Stimulated activated CD8-positive, alpha-beta memory T cell treated with anti-CD3 and anti-CD28 coated beads, Interleukin-12 subunit alpha, Interleukin-12 subunit beta, amount 100 ng/mL, for 1 hour (primary cell): ENCODE measurements around the gene ACOT11.

Experiments used
- DNase-seq: peaks from one replicate; pipeline ENCODE4 v3.0.0-alpha.2; 2020; ENCODE audit warnings: low read depth

Gene ACOT11

DNA sequence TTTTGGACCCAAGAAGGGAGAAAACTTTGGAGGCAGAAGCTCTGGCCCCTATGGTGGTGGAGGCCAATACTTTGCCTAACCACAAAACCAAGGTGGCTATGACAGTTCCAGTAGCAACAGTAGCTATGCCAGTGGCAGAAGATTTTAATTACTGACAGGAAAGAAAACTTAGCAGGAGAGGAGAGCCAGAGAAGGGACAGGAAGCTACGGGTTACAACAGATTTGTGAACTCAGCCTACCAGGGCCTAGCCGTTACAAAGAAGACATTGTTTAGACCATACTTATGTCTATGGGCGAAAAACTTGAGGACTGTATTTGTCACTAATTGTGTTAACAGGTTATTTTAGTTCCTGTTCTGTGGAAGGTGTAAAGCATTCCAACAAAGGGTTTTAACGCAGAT lies 10.4 kb upstream of the ACOT11 start:
- no peak for DNase-seq

DNA sequence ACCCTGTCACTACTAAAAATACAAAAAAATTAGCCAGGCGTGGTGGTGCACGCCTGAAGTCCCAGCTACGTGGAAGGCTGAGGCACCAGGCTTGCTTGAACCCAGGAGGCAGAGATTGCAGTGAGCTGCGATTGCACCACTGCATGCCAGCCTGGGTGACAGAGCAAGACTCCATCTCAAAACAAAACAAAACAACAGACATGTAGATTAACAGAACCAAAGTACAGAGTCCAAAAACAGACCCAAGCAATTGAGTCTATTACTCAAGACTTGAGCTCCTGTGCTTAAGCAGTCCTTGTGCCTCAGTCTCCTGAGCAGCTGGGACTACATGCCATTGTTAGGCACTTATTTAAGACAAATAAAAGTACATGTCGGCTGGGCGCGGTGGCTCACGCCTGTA lies 9.5 kb upstream of the ACOT11 start:
- no peak for DNase-seq

DNA sequence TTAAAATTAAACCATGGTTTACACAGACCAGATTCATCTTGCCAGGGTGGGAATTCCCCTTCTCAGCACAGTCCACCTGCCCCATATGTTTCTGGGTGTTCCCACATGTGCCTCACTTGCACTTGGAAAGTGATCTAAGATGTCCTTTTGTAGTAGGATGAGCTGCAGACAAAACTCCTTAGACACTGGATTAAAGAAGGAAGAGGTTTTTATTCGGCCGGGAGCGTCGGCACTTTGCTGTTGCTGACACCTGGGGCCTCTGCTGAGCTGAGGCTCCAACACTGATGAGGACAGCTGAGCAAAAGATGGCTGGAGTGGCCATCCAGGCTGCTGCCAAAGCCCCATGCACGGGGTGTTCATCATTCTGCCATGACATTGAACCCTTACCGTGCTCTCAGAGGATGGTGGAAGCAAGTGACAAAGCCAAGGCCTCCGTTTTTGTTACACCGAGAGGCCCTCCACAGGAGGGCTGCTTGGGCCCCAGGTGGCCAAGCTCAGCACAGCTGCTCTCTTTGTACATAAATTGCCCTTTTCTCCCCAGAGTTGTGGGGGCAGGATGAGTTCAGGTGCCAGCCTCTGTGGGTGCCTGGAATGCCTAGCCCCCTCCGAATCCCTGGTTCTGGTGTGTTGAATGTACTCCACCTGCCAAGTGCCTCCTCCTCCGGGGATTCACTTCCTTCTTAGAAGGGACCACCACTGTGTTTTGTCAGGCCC lies 7.3 kb upstream of the ACOT11 start:
- no peak for DNase-seq

DNA sequence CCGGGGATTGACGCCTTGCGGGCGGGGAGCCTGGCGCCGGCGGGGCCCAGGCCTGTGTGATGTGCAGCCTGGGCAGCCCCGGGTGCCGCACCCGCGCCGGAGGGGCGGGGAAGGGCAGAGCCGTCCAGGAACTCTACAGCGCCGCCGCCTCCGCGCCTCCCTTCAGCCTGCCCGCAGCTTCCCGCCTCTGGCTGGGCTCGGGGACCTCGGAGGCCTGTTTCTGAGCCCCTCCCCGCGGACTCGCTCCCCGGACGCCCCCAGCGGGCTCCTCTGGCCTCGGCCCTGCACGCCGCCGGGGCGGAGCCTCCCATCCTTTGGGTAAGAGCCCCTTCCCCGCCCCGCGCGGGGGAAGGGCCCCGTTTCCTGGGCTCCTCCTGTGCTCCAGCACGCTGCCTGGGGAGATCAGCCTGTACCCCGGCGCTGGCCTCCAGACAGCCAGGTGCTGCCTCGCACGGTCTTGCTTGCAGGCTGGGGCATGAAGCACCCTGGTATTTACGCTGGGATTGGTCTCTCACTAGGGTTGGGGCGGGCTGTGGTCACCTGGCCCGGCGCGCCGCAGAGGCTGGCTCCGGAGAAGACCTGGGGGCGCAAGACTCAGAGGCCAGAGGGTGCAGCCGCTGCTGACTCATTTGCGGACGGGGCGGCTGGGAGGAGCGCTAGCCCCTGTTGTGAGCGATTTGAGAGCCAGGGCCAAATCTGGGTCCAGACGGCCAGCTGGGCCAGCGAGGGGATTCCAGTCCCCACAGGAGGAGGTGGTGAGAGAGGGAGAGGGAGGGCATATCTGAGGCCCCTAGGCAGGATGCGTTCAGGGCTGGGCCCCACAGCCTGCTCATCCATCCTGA lies 5.7 kb upstream of the ACOT11 start:
- no peak for DNase-seq

DNA sequence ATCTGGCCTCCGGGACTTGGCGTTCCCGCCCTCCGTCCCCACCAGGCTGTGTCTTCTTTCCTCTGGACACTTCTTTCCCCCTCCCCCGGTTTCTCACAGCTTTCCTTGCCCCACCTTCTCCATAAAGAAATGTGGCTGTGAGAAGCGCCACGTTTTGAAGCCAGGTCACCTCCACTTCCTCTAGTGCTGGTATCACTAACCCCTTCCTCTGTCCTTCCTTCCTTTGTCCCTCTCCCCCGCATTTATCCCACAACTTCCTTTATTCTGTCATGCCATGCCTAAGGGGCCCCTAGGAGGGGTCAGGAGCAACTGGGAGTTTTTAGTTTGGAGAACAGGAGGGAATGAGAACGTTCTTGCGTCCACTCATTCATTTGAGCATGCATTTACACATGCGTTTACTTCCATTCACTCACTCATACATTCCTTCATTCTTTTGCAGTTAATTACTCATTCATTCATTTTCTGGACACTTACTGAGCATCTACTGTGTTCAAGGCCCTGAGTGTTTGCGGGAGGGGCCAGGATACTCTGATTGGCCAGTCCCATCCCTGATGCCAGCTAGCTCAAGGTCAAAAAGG lies 5.0 kb upstream of the ACOT11 start:
- no peak for DNase-seq

DNA sequence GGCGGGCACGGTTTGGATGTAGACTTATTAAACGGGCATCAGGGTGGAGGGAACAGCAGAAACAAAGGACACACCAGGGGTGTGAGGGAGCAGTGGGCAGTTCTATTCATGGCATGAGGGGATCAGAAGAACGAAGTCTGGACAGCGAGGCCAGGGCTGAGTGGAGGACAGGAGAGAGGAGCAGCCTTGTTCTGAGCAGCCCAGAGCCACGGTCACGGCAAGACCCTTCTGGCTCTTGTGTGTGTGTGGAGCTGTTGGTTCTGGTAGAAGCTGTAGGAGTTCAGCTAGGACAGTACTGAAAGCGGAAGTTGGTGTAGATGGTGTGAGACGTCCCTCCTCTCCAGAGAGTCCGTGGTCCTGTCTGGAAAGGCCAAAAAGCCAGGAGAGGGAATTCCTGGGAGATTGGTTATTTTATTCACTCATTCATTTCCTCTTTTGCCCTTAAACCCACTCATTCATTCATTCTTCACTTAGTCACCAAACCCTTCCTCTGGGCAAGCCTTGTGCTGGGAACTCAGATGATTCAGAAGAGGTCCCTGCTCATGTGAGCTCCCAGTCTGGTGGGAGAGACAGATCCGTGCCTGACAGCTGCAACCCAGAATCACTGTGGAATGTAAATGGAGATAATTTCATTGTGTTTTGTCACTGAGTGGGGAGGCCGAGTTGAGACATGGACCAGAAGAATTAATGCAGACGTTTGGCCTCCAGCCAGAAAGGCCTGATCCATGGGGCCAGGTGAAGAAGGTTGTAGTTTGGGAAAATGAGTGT lies 4.1 kb upstream of the ACOT11 start:
- no peak for DNase-seq

DNA sequence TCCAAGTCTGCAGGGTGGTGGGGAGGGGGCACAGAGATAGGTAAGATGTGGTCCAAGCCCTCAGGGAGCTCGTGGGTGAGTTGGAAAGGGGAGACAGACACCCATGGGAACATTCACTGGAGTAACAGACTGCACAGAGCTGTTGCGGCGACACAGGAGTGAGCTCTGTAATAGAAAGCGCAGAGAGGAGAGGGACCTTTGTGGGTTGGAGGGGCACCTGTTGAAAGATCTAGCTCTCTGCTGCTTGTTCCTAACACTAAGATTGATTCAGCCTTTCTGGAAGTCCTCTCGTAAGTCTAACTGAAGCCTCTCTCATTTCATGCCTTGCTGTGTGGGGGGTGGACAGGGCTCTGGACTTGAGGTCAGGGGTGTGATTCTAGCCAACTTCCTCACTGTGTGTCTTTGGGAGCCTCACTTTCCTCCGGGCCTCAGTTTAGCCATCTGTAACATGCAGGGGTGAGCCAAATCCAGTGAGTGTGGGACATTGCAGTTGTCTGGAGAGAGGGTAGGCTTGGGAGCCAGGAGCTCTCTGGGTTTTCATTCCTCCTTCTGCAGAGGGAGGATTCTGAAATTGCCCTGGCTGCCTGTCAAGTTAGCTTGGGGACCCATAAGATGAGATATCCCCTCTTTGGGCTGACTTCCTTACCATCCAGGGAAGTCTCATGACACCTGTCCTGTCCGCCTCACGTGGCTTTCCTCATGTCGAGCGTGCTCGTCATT lies 2.0 kb upstream of the ACOT11 start:
- no peak for DNase-seq

DNA sequence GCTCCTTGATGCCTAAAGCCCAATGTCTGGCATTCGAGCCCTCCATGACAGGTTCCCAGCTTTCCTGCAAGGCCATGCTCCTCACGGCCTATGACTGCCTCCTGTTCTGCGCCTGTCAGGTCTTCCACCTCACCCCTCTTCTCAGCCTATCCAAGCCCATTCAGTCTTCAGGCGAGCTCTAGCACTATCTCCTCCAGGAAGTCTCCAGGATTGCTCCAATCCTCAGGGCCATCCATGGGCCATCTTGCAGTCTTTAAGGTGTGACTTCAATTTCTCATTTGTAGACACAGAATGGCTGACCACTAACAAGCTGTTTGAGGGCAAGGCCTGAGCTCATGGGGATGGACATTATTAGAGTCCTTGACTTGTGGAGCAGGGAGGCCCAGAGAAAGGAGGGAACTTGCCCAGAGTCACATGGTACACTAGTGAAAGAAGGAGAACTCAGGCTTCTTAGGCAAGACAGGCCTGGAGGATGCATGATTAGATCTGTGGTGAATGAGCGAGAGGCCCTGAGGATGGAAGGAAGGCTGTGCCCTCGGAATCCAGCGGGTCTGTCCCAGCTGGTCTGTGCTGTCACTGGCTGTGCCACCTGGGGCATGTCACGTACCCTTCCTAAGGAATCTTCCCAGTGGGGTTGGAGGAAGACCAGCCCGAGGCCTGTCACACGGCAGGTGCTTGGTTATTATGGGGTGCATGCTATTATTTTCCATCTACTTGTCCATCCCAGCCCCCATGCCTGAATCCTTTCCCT lies 1.2 kb upstream of the ACOT11 start:
- no peak for DNase-seq

DNA sequence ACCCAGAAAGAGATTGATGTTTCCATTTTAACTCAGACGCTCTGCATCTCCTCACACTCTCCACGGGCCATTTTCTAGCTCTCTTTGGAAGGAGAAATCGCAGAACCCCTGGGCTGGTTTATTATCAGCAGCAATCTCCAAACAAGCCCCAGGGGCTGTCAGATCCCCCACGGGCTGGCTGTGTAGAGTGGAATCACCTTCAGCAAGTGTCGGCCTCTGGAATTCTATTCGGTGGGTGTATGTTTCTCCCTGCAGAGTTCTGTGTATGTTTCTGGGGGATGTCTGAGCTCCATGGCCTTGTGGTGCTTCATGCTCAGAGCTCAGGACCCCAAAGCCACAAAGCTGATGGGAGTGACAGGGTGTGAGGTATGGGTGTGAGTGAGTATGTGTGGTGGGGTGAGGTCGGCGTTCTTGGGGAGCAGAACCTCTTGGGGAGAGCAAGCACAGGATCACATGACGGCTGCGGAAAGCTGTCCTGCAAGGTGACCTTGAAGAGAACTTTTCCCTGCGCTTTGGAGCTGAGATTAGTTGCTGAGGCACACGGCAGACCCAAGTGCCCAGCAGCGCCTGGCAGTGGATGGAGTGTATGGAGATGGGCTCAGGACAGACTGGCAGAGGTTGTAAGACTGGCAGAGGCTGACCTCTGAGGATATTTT lies 489 bp downstream of the ACOT11 start:
- DNase-seq: no peak

DNA sequence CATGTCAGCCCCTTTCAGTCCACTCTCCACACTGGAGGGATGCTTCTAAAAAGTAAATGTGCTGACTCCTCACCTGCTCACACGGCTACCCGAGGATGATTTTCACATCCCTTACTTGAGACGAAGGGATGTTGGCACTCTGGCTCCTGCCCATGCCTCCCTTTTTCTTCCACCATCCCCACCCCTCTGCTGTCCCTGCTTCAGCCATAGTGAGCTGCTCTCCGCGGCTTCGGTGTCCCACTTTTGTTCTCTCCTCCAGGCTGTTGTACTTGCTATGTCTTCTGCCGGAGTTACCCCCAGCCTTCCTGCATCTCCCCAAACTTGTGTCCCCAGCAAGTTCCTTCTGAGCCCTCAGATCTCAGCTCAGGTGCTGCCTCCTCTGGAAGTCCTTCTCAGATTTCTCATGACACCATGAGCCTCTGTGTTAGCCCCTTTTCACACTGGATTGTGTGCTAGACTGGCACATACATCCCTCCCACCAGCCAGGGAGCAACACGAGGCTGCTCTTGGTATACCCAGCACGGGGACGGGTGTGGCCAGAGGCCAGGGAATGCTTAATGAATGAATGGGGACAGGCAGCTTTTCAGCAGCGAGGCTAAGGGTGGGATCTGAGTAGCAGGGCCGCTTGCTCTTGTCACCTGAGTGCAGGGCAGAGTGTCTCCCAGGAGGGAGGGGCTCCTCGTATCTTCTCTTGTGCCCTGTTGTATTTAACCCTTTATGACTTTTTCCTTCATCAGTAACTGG lies 1.3 kb downstream of the ACOT11 start:
- no peak for DNase-seq

DNA sequence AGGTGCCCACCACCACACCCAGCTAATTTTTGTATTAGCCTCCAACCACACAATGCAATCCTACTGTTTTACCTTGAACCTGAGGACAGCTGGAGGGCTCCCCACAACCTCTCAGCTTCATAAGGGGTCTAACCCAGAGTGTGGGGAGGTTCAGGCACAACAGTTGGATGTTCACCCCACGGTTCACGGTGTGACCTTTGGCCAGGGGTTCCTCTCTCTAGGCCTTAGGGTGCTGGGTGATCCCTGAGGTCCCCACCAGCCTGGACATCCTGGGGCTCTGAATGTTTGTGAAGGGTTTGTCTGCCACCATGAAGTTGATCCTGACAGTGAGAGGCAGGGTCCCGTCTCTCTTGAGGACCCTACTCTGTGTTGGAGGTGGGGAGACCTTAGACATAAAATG lies 3.9 kb downstream of the ACOT11 start:
- DNase-seq: no peak

DNA sequence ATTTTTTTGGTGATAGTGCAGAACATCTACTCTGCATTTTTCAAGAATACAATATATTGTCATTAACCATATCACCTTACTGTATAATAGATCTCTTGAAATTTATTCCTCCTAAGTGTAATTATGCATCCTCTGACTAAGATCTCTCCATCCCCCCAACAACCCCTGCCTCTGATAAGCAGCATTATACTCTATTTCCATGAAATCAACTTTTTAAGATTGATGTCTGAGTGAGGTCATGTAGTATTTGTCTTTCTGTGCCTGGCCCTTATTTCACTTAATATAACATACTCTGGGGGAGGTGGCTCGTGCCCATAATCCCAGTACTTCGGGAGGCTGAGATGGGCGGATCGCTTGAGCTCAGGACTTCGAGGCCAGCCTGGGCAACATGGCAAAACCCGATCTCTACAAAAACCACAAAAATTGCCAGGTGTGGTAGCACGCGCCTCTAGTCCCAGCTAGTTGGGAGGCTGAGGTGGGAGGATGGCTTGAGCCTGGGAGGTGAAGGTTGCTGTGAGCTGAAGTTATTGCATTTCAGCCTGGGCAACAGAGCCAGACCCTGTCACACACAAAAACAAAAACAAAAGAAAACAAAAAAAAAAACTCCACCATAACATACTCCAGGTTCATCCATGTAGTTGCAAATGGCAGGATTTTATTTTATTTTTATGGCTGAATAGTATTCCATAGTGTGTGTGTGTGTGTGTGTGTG lies 5.7 kb downstream of the ACOT11 start:
- no peak for DNase-seq

DNA sequence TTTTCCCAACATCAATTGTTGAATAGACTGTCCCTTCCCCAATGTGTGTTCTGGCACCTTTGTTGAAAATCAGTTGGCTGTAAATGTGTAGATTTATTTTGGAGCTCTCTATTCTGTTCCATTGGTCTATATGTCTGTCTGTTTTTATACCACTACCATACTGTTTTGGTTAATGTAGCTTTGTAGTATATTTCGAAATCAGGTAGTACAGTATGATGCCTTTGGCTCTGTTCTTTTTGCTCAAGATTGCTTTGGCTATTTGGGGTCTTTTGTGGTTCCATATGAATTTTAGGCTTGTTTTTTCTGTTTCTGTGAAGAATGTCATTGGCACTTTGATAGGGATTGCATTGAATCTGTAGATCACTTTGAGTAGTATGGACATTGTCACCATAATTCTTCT lies 8.1 kb downstream of the ACOT11 start:
- no peak for DNase-seq

DNA sequence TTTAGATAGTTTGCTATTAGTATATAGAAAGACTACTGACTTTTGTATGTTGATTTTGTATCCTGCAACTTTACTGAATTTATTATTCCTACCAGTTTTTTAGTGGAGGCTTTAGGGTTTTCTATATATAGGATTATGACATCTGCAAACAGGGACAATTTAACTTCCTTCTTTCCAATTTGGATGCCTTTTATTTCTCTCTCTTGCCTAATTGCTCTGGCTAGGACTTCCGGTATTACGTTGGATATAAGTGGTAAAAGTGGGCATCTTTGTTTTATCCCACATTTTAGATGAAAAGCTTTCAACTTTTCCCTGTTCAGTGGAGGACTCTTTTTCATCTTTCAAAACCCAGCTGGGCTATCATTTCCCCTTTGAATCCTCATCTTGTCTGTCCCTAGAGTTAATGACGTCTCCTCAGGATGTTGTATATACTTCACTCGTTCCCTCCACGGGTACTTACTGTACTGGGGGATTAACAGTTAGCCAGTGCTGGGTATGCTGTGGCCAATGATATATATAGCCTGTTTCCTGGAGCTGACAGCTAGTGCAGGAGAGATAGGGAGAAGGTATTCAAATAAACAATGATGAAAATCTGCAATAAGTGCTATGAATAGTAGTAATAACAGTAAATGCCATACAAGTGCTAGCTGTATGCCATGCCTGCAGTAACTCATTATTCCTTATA lies 9.8 kb downstream of the ACOT11 start:
- no peak for DNase-seq

DNA sequence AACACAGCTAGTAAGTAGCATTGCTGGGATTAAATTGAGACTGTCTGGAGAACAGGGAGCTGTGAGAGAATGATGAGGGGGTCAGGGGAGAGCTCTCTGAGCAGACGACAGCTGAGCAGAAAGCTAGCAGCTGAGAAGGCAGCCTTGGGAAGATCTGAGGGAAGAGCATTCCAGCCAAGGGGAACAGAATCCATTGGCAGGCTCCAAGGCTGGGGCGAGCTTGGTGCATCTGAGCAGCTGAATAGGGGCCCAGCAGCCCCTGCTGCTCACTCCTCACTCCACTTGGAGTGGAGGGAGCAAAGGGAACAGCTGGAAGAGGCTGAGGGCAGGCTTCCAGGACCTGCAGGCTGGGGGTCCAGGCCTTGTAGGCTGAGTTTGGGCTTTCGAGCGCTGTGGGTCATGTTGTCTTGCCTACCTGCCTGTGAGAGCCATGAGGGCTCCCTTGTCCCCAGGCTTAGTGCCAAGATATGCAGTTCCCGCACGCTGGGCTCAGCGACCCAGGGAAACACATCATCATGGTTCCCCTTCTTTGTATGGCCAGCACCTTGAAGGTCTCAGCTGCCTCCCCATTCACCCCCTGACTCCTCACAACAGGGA lies 10.5 kb downstream of the ACOT11 start:
- DNase-seq: no peak

DNA sequence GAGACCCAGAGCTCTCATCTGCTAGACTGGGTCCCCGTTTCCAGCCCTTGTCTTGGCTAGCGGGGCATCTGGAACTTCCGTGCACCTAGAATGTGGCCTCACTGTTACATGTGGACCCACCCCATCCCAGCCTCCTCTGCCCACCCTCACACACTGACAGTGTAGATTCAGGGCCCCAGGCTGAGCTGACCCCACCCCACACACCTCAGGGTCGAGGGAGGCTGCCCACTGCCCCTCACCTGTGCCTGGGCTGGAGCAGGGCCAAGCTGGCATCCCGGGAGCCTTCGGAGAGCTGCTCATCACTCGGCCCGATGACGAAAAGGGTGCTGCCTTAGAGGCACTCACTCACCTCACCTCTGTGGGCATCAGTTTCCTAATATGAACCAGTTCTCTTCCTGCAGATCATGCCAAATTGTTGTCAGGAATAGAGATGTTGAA lies 11.1 kb downstream of the ACOT11 start:
- no peak for DNase-seq

DNA sequence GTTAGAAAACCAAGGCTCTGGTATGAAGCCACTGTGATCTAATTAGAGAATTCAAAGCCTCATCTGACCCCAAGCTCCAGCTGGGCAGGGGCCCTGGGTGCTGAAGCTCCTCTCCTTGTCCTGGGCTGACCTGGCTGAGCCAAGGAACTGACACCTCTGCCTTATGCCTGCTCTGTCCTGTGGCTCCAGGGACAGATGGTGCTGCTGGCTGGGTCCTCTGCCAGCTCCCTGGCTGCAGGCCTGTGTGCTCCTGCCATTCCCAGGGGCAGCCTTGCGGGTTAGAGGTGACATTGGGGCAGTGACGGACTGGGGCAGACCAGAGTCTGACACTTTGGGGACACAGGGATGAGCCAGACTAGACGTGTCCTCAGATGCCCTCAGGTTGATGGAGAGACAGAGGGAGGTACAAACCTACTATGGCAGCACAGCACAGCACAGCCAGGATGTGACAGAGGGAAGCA lies 11.8 kb downstream of the ACOT11 start:
- no peak for DNase-seq
